Endometrial microvascular endothelial cells (primary cell): Measurements from ENCODE around the gene PEAK1. TPM values are rescaled to one million over a fixed set of nuclear protein-coding genes. Genes with fewer than 3 reads are reported as not detected.

Source experiments
- in situ Hi-C: cut with HindIII; loops from 2 replicates; pipeline ENCODE4 v1.10.0; 2017; ENCODE audit warnings: low sequenced_read_pairs, low pct_unique_long_range_greater_than_20kb; ENCODE audit errors: inconsistent ontology term
- total RNA-seq: library from RNA; depleted of rRNA; stranded (reverse); fragments of >200 nt; gene quantifications from one replicate; pipeline ENCODE4 v1.2.3, GENCODE V29; 2015; ENCODE audit errors: inconsistent ontology term

PEAK1 gene
- total RNA-seq, 1 donor from 2014 or later = 48.7 TPM

- in situ Hi-C loops = no loop called here
Observed at GRCh38 chr15:77430213-77430612, 10.3 kb upstream of the PEAK1 start.

GRCh38 chr15:77426871-77427270, 7.0 kb upstream of the PEAK1 start:
- in situ Hi-C loops = no loop called here

- in situ Hi-C loops = no loop called here
Observed at GRCh38 chr15:77426377-77426776, 6.5 kb upstream of the PEAK1 start.

- in situ Hi-C loops = no loop called here
Observed at GRCh38 chr15:77425104-77425503, 5.2 kb upstream of the PEAK1 start.

GRCh38 chr15:77421370-77421700, 1.4 kb upstream of the PEAK1 start:
- in situ Hi-C loops = no loop called here

GRCh38 chr15:77420610-77421369, 886 bp upstream of the PEAK1 start, which contains the start of gene HMG20A:
Gene HMG20A (plus strand): TSS chr15:77420888. CDS start chr15:77458408, 37,520 bp downstream.
- in situ Hi-C loops = no loop called here

- in situ Hi-C loops = no loop called here
Observed at GRCh38 chr15:77418966-77419835, 703 bp downstream of the PEAK1 start.

GRCh38 chr15:77418391-77418965, 1.4 kb downstream of the PEAK1 start:
- in situ Hi-C loops = no loop called here

- in situ Hi-C loops = no loop called here
Observed at GRCh38 chr15:77417602-77418001, 2.3 kb downstream of the PEAK1 start.

- in situ Hi-C loops = no loop called here
Observed at GRCh38 chr15:77416954-77417353, 3.0 kb downstream of the PEAK1 start.

GRCh38 chr15:77416148-77416455, 3.8 kb downstream of the PEAK1 start:
- in situ Hi-C loops = no loop called here

- in situ Hi-C loops = no loop called here
Observed at GRCh38 chr15:77415450-77416147, 4.3 kb downstream of the PEAK1 start.

- in situ Hi-C loops = no loop called here
Observed at GRCh38 chr15:77414789-77415442, 5.0 kb downstream of the PEAK1 start.

GRCh38 chr15:77413699-77414349, 6.1 kb downstream of the PEAK1 start:
- in situ Hi-C loops = no loop called here

GRCh38 chr15:77412972-77413698, 6.8 kb downstream of the PEAK1 start:
- in situ Hi-C loops = no loop called here

GRCh38 chr15:77411619-77411976, 8.3 kb downstream of the PEAK1 start:
- in situ Hi-C loops = no loop called here

GRCh38 chr15:77410701-77411618, 8.9 kb downstream of the PEAK1 start:
- in situ Hi-C loops = no loop called here
